Ishikawa (cell line): ENCODE data around the gene ANKRD40.

Source experiments
- CEBPB ChIP-seq: IDR thresholded peaks from 2 replicates; pipeline ENCODE4 v1.6.1; 2012
- CREB1 ChIP-seq: IDR thresholded peaks from 2 replicates; pipeline ENCODE4 v1.6.1; 2012; ENCODE audit warnings: low read depth
- EGR1 ChIP-seq: IDR thresholded peaks from 2 replicates; pipeline ENCODE4 v1.6.1; 2012
- EP300 ChIP-seq: IDR thresholded peaks from 2 replicates; pipeline ENCODE4 v1.6.1; 2012; ENCODE audit warnings: borderline replicate concordance
- FOXM1 ChIP-seq: IDR thresholded peaks from 2 replicates; pipeline ENCODE4 v1.6.1; 2012; ENCODE audit warnings: low read depth, borderline replicate concordance
- MAX ChIP-seq: IDR thresholded peaks from 2 replicates; pipeline ENCODE4 v1.6.1; 2012
- NFIC ChIP-seq: IDR thresholded peaks from 2 replicates; pipeline ENCODE4 v1.6.1; 2012
- RAD21 ChIP-seq: IDR thresholded peaks from 2 replicates; pipeline ENCODE4 v1.6.1; 2012; ENCODE audit warnings: low read depth
- REST ChIP-seq: IDR thresholded peaks from 2 replicates; pipeline ENCODE4 v1.6.1; 2012; ENCODE audit warnings: low read depth, mild to moderate bottlenecking
- TAF1 ChIP-seq: IDR thresholded peaks from 2 replicates; pipeline ENCODE4 v1.6.1; 2012; ENCODE audit warnings: low read depth, mild to moderate bottlenecking
- TCF12 ChIP-seq: IDR thresholded peaks from 2 replicates; pipeline ENCODE4 v1.6.1; 2012; ENCODE audit warnings: low read depth
- TEAD4 ChIP-seq: IDR thresholded peaks from 2 replicates; pipeline ENCODE4 v1.6.1; 2012
- USF1 ChIP-seq: IDR thresholded peaks from 2 replicates; pipeline ENCODE4 v1.6.1; 2012
- YY1 ChIP-seq: IDR thresholded peaks from 2 replicates; pipeline ENCODE4 v1.6.1; 2012; ENCODE audit warnings: low read depth
- ZBTB7A ChIP-seq: IDR thresholded peaks from 2 replicates; pipeline ENCODE4 v1.6.1; 2012; ENCODE audit warnings: low read depth

Gene ANKRD40

GRCh38 chr17:50660887-50661345, 46.8 kb downstream of the ANKRD40 start:
- TF ChIP-seq ZBTB7A (no peak), EP300 (no peak), FOXM1 (no peak), TEAD4 (no peak), NFIC (no peak), CREB1 (no peak), USF1 (no peak), TAF1 (no peak), MAX (no peak), RAD21 (no peak), TCF12 (no peak), EGR1 (no peak), CEBPB (no peak), YY1 (no peak), REST (no peak)

GRCh38 chr17:50660042-50660886, 47.5 kb downstream of the ANKRD40 start:
- TF ChIP-seq ZBTB7A (no peak), CEBPB (0 out of 2 replicates have a peak, but pooled peaks have one; percentile 25)

- TF ChIP-seq TEAD4 (no peak), ZBTB7A (no peak), EGR1 (no peak), FOXM1 (no peak), YY1 (no peak), USF1 (no peak), RAD21 (no peak), NFIC (no peak), TCF12 (no peak), TAF1 (no peak)
Measured at GRCh38 chr17:50659179-50659578, 48.5 kb downstream of the ANKRD40 start.

- TF ChIP-seq TEAD4, result no peak
- TF ChIP-seq EGR1, result no peak
- TF ChIP-seq YY1, result no peak
- TF ChIP-seq ZBTB7A, result no peak
Measured at GRCh38 chr17:50658616-50659015, 49.1 kb downstream of the ANKRD40 start.

- TF ChIP-seq EGR1, result no peak
- TF ChIP-seq USF1, result no peak
- no peak for TF ChIP-seq ZBTB7A
- no peak for TF ChIP-seq NFIC
- no peak for TF ChIP-seq TEAD4
- no peak for TF ChIP-seq EP300
- no peak for TF ChIP-seq FOXM1
- TF ChIP-seq MAX, result no peak
- no peak for TF ChIP-seq CREB1
- no peak for TF ChIP-seq CEBPB
- TF ChIP-seq TCF12, result no peak
- TF ChIP-seq REST, result no peak
- TF ChIP-seq TAF1, result no peak
- no peak for TF ChIP-seq RAD21
- TF ChIP-seq YY1, result no peak
Measured at GRCh38 chr17:50657627-50658026, 50.1 kb downstream of the ANKRD40 start.

GRCh38 chr17:50657054-50657453, 50.7 kb downstream of the ANKRD40 start:
- TF ChIP-seq REST, result no peak
- TF ChIP-seq TAF1, result no peak
- TF ChIP-seq ZBTB7A, result no peak
- TF ChIP-seq CEBPB, result no peak
- TF ChIP-seq CREB1, result no peak
- TF ChIP-seq TEAD4, result no peak
- no peak for TF ChIP-seq FOXM1
- TF ChIP-seq RAD21, result no peak
- no peak for TF ChIP-seq EP300
- no peak for TF ChIP-seq USF1
- no peak for TF ChIP-seq EGR1
- no peak for TF ChIP-seq TCF12
- no peak for TF ChIP-seq YY1
- no peak for TF ChIP-seq NFIC
